Glomerular visceral epithelial cell (primary cell): ENCODE measurements around the gene GNG5.
"Not testable (repeated sequence)": the region's sequence is repeated elsewhere in the genome, so short reads cannot be mapped to it uniquely, and the experiment has no call there.

Experiments
- DNase-seq: peaks from one replicate; pipeline ENCODE4 v3.0.0-alpha.2; 2016; ENCODE audit errors: extremely low spot score

GNG5 gene

DNA sequence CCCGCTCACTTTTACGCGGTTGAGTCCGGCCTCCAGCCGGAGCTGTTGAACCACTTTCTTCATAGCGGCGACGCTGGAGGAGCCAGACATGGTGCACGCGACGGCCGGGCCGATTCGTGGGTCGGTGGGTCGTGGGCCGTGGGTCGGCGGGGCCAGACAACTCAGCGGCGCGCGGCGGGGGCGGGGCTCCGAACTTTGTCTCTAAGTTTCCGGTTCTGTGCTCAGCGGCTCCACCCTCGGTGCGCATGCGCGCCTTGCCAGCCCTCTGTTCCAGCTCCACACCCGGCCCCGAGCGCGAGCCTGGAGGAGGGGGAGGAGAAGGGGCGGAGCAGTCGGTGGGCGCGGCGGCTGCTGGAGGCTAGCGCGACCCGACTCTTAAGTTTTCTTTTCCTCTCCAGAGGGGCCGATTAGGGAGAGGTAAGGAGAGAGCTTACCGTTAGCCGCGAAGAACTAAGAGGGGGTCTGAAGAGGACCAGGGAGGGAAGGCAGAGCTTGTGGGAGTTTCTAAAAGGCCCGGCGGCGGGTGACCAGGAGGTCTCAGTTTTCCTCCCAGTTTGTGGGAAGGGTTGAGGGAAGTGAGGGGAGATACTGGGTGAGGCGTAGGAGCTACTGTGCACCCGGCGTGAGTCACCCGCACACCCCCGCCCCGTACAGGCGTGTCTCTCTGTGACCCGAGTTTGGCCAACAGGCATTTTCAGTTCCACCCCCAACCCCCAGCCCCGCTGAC, at the start of gene GNG5, which contains the start of gene SPATA1:
GNG5 (minus strand) TSS at position 580 of the 727 bp plus-strand sequence; CDS start at position 90, 490 bp downstream.
SPATA1 (plus strand) TSS at position 385 of the 727 bp plus-strand sequence. CDS start 9,974 bp downstream, outside the sequence.
- DNase-seq: peak; percentile 98

DNA sequence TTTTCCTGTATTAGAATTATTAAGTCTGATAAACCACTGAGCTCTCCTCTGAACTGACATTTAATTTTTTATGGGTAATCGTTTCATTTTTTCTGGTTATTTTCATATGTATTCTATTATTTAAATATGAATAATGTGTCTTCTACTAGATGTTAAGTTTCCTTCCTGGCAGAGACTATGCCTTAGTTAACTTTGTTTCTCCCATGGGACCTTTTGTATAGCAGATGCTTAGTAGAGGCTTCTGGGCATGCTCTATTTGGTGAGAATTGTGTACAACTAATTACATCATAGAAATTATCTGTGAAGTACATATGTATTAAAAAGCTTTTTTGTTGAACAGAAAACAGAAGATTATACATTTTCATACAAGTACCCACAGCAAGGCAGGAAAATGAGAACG, 44.4 kb upstream of the GNG5 start:
- DNase-seq: no peak

DNA sequence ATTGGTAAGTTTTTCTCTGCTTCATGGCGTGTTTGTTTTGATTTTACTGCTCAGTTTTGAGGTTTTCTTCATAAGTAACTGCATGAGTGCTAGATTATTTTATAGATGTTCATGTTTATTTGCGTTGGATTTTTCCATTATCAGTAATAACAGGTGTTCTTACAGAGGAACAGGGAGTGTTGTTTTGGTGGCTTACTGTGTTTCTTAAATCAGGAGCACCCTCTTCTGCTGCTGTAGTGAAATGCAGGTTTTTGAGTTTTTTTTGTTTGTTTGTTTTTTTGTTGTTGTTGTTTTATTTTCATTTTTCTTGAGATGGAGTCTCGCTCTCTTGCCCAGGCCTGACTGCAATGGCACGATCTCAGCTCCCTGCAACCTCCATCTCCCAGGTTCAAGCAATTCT, 35.3 kb upstream of the GNG5 start:
- no peak for DNase-seq

DNA sequence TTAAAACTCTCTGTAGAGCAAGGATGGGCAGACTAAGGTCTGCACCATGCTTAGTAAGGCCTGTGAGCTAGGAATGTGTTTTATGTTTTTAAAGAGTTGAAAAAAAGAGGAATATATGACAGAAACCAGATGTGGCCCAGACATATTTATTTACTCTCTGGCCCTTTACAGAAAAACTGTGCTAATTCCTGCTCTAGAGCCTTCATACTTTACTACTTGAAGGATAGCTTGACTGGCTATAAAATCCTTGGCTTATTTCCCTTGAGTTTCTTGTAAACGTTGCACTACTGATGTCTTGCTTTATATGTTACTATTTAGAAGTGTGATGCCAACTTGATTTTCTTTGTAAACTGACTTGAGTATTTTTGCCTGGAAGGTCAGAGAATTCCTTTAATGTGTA, 34.4 kb upstream of the GNG5 start:
- no peak for DNase-seq

DNA sequence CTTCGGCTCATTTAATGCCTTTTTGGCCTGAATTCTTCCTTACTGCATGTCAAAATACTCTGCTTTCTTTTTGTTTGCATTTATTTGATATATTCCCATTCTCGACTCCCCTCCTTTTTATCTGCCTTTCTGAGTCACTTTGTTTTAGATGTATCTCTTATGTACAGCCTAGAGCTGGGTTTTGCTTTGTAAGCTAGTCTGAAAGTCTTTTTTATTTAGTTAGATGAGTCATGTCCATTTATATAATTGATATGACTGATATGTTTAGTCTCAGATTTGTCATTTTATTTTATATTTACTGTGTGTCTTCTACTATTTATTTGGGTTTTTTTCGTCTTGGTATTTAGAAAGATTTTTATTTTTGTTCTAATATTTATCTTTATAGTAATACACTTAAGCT, 33.6 kb upstream of the GNG5 start:
- DNase-seq: no peak

DNA sequence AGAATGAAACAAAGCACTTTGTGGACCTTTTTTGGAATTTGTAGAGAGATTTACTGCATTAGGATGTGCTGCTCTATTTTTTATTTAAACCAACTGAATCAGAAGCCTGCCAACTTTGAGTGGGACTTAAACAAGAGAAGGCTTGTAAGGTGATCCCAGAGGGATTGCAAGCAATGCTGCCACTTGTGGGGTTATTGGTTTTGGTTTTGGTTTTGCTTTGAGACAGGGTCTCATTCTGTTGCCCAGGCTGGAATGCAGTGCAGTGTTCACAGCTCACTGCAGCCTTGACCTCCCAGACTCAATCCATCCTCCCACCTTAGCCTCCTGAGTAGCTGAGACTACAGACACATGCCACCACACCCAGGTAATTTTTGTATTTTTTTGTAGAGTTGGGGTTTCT, 32.2 kb upstream of the GNG5 start:
- no peak for DNase-seq

GRCh38 chr1:84525779-84526178, 19.4 kb upstream of the GNG5 start:
- DNase-seq: no peak

DNA sequence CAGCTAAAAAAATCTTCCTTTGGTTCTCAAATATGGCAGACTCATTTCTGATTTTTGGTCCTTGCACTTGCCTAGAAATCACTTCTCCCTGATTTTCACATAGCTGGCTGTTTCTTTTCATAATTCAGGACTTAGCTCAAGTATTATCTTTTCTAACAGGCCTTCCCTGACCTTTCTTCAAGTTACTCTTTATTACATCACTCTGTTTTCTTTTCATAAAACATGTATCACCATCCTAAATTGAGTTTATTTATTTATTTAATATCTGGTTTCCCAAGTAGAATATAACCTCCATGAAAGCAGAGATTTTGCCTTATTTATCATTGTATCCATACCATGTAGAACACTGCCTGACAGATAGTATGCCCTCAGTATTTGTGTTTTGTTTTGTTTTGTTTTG, 18.2 kb upstream of the GNG5 start:
- no peak for DNase-seq

DNA sequence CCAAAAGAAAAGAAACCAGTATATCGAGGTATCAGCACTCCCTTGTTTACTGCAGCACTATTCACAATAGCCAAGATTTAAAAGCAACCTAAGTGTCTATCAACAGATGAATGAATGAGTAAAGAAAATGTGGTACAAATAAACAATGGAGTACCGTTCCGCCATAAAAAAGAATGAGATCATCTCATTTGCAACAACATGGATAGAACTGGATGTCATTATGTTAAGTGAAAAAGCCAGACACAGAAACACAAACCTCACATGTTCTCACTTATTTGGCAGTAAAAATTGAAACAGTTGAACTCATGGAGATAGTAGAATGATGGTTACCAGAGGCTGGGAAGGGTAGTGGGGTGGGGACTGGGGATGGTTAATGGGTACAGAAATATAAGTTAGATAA, 4.3 kb upstream of the GNG5 start:
- no peak for DNase-seq

DNA sequence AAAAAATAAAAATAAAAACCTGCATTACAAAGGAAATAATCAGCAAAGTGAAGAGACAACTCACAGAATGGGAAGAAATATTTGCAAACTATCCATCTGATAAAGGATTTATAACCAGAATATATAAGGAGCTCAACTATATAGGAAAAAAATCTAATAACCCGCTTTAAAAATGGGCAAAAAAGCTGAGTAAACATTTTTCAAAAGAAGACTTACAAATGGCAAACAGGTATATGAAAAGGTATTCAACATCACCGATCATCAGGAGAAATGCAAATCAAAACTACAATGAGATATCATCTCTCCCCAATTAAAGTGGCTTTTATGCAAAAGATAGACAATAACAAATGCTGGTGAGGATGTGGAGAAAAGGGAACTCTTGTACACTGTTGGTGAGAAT, 3.8 kb upstream of the GNG5 start:
- DNase-seq: no peak

GRCh38 chr1:84509029-84509428, 2.6 kb upstream of the GNG5 start:
- DNase-seq: no peak

DNA sequence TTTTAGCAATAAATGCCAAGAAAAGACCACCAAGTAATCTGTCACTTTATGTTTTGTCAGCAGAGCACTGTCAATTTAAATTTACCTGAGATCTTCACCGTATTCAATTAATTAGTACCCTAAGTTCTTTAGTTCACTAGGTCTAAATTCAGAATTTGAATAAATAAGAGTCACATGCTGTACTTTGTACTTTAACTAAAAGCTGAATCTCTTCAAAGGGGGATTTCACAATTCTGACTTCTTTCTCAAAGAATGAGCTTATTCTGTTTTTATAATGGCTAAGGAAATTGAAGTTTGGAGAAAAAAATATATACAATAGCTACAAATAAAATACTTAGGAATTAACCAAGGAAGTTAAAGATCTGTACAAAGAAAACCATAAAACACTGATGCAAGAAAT, 2.1 kb upstream of the GNG5 start:
- no peak for DNase-seq

GRCh38 chr1:84507887-84508286, 1.5 kb upstream of the GNG5 start:
- not testable (repeated sequence) for DNase-seq

- DNase-seq: no peak
Observed at GRCh38 chr1:84506729-84507453, 510 bp upstream of the GNG5 start.

DNA sequence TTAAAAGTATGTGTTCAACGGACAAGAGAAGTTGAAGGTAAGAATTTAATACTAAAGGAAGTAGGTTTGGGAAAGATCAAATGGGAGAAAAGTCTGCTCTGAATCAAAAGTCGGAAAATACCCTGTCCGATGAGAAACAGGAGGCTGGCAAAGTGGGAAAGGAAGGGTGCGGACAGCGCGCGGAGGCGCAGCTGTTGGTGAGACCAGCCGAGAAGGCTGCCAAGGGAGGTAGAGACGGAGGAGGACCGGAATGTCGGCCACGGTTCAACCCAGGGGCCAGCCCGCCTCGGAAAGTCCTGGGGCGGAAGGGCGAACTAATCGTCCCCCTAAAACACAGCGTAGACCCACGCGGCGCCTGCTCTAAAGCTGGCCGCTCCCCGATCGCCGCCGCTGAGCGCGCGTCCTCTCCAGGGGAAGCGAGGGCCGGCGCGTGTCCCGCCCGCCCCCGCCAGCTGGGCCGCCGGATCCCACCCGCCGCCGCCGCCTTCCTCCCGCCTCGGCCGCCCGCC, 834 bp downstream of the GNG5 start:
- DNase-seq: peak; percentile 71

DNA sequence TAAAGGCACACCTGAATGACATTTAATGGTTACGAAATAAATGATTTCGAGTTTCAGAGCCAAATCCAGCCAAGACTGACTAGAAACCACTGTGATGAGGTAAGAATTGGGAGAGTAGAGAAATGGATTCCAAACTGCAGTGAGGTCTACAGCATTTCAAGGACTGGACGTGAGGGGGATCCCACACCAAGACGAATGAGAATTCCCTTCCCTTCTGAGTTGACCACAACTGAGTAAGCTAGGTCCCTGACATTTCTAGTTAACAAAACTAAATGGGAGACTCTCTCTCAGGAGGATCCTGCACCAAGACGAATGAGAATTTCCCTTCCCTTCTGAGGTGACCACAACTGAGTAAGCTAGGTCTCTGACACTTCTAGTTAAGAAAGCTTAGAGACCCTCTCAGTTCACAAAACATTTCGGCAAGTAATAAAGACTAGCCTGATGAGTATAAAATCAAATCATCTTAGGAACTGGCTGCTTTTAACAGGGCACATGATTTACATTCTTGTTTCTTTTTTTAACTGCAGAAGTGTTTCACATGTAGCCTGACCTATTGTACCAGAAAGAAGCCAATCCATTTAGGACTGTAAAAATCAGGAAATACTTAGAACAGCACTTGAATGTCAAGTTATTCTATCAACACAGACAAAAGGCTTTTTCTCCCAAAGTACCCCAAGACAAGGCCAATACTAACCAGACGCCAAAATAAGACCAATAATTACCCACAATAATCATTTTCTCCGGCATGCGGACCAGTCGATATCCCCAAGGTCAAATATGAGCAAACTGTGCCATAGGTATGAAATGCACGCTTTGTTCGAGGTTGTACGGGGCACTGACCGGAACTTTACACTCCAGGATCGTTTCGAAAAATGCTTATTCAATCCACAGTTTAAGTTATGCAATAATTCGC, 1.5 kb downstream of the GNG5 start:
- peak; percentile 55 for DNase-seq

GRCh38 chr1:84502927-84503326, 3.5 kb downstream of the GNG5 start:
- no peak for DNase-seq

DNA sequence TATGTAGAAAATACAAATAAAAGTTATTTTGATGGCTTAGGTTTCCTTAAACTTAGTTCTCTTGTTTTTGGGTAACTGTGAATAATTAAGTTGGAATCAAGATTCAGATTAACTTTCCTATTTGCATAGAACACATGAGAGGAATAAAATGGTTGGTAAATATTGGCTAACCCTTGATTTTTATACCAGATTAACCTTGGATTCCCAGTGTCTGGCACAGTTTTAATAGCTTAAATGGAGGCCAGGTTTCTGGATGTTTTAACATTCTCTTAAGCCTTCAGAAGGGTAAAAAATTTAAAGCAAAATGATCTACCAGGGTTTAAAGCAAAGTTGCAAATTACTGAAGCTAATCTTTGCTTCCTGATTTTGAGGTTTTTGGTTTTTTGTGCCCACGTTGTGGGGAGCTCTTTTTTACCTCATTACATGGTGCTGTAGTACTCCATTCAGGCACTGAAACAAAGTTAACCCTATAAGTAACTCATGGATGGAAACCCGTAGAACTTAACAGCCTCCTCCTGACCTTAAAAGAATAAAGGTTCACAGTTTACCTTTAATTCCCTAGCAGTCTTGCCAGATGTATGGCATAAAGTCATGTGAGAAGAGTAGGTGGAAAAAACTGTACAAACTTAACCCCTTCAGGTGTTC, 8.6 kb downstream of the GNG5 start:
- DNase-seq: no peak

GRCh38 chr1:84496498-84496897, 9.9 kb downstream of the GNG5 start:
- no peak for DNase-seq

DNA sequence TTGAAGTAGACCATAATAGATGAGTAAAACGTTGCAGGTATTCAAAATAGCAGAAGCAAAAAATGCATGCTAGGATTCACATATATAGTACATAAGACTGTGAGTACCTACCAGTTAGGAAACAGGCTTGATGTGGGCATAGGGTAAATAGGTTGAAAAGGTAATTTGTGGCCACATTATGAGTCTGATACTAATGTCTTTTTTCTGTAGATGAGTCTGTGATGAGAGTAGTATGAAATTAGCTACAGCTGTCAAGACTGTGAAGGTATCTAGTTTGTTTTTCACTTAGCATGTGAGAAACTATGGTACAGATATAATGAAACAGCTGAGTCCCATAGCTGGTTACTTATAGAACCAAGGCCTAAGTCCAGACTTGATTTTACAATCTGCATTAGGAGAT, 12.6 kb downstream of the GNG5 start:
- DNase-seq: no peak

DNA sequence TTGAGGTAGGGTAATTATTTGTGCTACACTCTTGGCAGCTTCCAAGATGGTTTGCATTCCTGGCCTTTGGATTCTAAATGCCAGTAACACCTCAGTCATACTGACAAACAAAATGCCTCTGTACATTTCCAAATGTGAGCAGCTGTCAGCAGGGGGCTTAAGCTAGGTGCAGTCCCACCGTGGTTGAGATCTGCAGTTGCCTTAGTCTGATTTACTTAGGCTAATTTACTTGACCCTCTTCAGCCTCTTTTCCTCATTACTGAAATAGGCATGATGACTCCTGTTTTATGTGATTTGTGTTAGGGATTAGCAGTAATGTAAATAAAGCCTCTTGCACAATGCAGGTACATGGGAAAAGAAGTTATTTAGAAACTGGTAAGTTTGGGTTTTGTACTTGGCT, 13.7 kb downstream of the GNG5 start:
- no peak for DNase-seq

- DNase-seq: no peak
Observed at GRCh38 chr1:84489766-84490165, 16.6 kb downstream of the GNG5 start.
